G401.6 (cell line): ENCODE measurements around the gene TXNDC11.

Source experiments
- FAIRE-seq: peaks from 2 replicates; lab custom pipeline; 2012; peaks lifted over from hg19 to GRCh38; lab: Jason Lieb, UNC

The TXNDC11 gene

DNA sequence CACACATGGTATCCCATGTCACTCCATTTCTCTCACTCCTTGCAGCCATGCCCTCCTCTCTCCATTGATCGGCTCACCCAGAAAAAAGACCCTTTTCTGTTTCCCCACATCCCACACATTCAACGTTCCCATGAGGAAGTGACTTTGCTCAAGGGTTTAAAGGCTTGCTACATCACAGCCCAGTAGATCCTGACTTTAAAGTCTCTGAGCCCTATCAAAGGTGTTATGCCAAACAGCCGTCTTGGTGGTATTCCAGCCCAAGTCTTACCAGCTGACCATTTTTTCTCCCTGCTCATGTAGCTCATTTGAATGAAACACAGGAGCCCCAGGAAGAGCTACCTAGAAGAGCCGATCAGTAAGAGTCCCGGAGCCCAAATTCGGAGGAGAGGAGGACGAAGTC, 7.4 kb upstream of the TXNDC11 start:
- no peak for FAIRE-seq

GRCh38 chr16:11748404-11749254, 6.0 kb upstream of the TXNDC11 start:
- no peak for FAIRE-seq

DNA sequence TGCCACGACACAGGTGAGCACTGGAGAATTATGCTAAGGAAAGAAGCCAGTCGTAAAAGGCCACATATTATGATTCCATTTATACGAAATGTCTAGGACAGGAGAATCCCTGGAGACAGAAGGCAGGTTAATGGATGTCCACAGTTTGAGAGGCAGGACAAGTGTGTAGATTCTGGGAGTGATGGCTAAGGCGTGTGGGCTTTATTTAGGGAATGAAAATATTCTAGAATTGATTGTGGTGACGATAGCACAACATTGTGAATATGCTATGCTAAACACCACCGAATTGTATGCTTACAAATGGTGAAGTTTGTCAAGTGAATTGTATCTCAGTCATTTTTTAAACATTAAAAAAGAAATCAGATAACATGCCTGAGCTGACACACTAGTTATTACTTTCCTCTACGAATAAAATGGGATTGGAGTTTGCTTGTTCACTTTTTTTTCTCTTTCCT, 5.3 kb upstream of the TXNDC11 start:
- no peak for FAIRE-seq

DNA sequence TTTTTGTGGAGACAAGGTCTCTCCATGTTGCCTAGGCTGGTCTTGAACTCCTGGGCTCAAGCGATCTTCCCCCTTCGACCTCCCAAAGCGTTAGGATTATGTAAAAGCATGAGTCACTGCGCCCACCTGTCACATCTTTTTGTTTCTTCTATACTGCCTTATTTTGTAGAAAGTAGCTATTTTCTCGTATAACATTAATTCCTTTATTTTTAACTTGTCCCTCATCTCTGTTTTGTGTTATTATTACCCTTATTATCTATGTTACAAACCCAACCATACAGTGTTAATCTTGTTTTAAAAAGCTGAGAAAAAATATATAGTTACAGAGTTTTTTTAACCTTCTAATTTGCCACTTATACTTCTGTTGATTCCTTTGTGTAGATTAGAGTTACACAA, 1.4 kb upstream of the TXNDC11 start:
- FAIRE-seq, result no peak

DNA sequence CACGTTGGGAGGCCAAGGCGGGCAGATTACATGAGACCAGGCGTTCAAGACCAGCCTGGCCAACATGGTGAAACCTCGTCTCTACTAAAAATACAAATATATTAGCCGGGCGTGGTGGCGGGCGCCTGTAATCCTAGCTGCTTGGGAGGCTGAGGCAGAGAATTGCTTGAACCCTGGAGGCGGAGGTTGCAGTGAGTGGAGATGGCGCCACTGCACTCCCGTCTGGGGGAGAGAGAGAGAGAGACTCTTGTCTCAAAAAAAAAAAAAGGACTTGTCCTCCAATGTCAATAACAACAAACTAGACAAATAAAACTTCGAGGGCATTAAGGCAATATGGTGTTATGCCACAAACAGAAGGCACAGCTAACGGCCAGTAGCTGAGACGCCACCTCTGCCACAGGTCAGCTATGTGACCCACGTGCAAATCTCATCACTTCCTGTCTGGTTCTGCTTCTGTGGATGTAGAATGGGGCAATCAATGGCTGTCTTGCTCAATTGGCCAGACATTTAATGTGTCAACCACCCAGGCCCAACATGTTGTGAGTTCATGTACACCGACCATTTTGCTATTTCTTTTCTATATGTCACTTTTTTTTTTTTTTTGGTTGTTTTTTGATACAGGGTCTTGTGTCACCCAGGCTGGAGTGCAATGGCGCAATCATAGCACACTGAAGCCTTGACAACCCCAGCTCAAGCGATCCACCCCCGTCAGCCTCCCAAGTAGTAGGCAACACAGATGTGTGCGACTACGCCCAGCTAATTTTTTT, 834 bp upstream of the TXNDC11 start:
- FAIRE-seq, result no peak

GRCh38 chr16:11742093-11742535, 543 bp downstream of the TXNDC11 start:
- no peak for FAIRE-seq

DNA sequence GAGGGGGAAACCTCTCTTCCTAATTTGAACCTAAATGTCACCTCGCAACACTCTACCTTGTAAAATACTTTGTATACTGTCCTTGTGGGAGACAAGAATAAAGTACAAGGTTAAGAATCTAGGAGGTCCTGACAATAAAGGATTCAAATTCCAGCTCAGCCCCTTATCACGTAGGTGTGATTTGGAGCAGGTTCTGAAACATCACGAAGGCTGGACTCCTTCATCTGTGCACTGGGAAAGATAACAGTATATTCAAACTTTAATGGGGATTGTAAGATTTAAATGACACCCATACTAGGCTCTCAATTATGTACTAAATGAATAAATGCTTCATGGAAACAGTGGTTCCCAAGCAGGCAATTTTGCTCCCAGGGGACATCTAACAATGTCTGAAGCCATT, 2.1 kb downstream of the TXNDC11 start:
- no peak for FAIRE-seq

- no peak for FAIRE-seq
Measured at GRCh38 chr16:11738742-11739544, 3.7 kb downstream of the TXNDC11 start.

- FAIRE-seq, result no peak
Measured at GRCh38 chr16:11737713-11738112, 4.9 kb downstream of the TXNDC11 start.

GRCh38 chr16:11736903-11737302, 5.8 kb downstream of the TXNDC11 start:
- no peak for FAIRE-seq

DNA sequence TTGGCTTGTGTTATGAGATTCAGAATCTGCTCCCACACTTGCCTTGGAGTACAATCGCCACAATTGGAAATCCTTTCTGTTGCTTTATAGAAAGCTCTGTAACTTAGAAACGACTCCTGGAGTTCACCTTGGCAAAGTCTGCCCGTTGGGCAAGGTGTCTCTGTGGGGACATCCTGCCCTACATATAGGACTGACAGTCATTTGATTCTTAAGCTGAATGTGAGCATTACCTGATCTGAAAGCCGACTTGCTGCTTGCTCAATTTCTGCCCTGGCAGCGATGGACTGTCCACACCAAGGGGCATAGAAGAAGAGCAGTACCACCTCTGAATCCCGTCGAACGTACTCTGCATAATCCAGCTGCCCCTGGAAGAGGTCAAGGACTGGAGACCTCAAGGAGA, 6.9 kb downstream of the TXNDC11 start:
- FAIRE-seq, result no peak

DNA sequence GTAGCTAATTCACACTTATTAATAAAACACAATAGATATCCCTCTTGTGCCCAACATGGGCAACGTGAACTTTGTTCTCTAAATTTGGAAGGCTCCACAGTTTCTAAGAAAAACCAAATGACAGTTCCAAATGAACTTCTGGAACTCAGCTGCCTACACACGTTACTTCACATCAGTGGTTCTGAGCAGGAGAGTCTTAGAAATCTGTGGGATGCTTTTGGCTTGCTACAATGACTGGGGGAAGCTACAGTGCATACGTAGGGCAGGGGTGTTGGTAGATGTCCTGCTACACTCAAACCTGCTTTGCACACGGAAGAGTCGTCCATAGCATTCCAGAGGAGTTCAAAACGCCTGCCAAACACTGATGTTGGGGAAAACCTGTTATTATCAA, 8.0 kb downstream of the TXNDC11 start:
- FAIRE-seq, result no peak

- FAIRE-seq, result no peak
Measured at GRCh38 chr16:11734025-11734652, 8.5 kb downstream of the TXNDC11 start.

DNA sequence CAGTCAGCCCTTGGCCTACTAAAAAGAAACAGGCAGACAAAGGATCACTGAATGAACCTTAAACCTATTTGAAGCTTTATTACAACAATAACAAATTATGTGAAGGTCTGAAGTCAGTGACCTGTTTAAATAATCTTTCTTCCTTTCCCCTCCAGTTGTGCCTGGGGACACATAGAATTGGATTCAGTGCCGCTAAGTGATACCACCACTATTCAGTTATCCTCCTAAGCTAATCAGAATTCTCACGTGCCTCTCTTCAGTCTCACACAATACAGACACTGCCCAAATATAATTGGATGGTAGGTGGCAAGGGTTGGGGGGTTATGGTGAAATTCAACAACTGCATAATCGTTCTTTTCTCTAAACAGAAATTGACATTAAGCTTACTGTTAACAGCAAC, 11.4 kb downstream of the TXNDC11 start:
- no peak for FAIRE-seq

- FAIRE-seq, result no peak
Measured at GRCh38 chr16:11729787-11730186, 12.9 kb downstream of the TXNDC11 start.

DNA sequence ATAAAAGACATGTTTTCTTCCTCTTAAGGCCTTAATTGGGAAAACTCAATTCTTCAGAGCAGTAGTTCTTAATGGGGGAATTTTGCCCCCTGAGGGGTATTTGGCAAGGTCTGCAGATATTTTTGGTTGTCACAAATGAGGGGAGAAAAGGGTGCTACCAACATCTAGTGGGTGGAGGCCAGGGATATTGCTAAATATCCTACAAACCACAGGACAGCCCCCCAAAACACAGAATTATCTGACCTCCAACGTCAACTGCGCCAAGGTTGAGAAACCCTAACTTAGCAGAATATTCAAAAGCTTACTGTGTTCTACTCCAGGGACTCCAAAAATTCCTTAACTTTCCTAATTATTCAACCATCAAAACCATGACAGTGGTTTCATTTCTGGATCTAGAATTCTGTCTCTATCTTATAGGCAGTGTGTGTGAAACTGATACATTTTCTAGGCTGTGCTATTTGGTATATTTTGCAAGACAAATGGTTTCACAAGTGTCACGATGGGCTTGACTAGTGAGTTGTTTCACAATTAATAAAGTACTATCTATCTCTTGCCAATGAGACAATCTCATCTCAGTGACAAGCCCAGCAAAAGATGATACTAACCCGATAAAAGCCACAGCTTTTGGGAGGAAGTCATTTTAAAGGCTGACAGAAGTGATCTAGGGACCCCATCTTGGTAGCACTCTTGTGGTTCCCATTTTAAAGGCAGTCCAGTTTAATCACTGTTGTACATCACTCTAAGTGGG, 14.7 kb downstream of the TXNDC11 start:
- no peak for FAIRE-seq

- FAIRE-seq, result no peak
Measured at GRCh38 chr16:11726008-11726407, 16.6 kb downstream of the TXNDC11 start.

- FAIRE-seq, result no peak
Measured at GRCh38 chr16:11725457-11725856, 17.2 kb downstream of the TXNDC11 start.

DNA sequence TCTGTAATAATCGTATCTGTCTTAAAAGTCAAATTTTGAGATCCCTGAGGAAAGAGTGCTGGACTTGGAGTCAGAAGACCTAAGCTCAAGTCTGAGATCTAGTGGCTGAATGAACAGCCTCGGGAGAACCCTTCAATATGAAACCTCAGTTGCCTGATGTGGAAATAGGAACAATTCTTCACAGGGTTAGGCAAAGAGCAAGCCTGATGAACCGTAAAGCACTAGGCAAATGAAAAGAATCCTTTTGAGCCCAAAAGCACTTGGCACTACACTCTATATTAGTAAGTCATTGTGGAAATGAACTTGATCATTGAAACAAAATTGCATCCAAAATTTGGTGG, 20.2 kb downstream of the TXNDC11 start:
- FAIRE-seq, result no peak

DNA sequence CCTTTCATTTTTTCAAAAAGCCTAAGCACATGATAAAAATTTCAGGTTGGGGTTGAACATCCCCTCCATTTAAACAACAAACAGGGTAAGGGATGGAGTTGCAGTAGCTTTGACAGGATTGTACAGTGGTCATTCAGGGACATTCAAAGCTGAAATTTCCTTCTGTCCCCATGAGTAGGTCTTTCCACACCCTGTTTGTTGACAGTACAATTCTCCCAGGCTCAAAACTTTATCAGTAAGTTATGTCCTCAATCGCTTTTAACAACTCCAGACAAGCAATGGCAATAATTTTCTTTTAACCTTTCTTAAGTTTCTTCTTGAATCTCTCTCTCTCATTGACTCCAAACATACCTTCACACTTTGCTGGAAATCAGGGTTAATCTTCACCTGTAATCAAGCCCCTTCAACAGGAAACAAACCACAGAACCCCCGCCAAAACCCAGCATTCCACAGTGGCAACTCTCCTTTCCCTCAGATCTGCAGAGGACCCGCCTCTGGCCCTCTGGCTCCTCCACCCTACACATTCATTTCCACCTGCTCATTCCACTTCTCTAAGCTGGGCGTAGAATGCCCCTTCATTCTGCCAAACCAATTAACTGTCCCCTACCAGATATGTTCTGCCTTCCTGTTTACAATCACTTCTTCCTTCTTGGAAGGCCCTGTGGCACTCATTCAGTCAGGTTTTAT, 20.7 kb downstream of the TXNDC11 start:
- FAIRE-seq, result no peak

DNA sequence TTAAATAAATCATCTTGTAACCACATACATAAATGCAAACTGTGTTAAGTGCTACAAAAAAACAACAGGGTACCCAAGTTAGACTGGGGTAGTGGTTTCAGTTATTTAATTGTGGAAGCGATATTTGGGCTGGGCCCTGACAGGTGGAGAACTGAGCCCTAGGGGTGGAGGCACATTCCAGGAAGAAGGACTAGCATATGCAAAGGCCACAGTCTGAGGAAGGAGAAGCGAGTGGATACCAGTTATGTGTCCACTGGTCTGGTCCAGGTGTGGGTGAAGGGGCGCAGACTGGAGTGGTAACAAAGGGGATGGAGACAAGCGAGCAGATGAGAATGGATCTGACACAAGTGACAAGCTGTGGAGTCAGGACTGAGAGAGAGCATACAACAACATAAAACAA, 22.9 kb downstream of the TXNDC11 start:
- FAIRE-seq, result no peak
